ENCODE results near the gene PNCK. TPM values are rescaled to one million over a fixed set of nuclear protein-coding genes. Genes with fewer than 3 reads are reported as not detected.

The PNCK gene
- total RNA-seq, 1 experiment from 2014 or later, result 0.84 TPM

- Histone ChIP-seq H3K9ac (ENCODE audit: low read length) (no peak overlapping the region), H3K4me2 (ENCODE audit: low read length) (no peak overlapping the region), H3K27me3 (ENCODE audit: insufficient read depth, low read length) (no peaks in the 10 kb centered on the region), H3K9me2 (ENCODE audit: insufficient read depth) (no peaks in the 10 kb centered on the region), H4K20me1 (ENCODE audit: insufficient read depth) (no peaks in the 10 kb centered on the region), H3K4me3 (replicated peaks in 1 of 2; ENCODE audit: low read depth in 1 of 2, low read length in 2 of 2) (no peak overlapping the region), H2AFZ (ENCODE audit: low read depth, low read length, poor library complexity, severe bottlenecking) (no peak overlapping the region), H3K27ac (ENCODE audit: low read depth, low read length) (no peak overlapping the region), H3K79me2 (ENCODE audit: insufficient read depth, low read length) (no peaks in the 10 kb centered on the region), H3K4me1 (ENCODE audit: control insufficient read depth in 1 of 2, insufficient read depth in 2 of 2, low read length in 2 of 2) (no peaks in the 10 kb centered on the region), H3K36me3 (ENCODE audit: control insufficient read depth in 1 of 2, insufficient read depth in 2 of 2, low read length in 2 of 2) (no peaks in the 10 kb centered on the region), H3K9me3 (ENCODE audit: control insufficient read depth in 1 of 2, insufficient read depth in 1 of 2, low read depth in 1 of 2, low read length in 2 of 2) (no peaks in the 10 kb centered on the region)
- ChIA-PET CTCF (no interaction called here), POLR2A (no interaction called here), RAD21 (ENCODE audit: low non-redundant PET in 1 of 2, low total read pairs in 2 of 2, uncharacterized antibody in 2 of 2, unreplicated experiment in 2 of 2) (interaction anchor here in 1 of 2 experiments (0.6 kb wide), 1 partner anchor 32 kb away, joined by 3 read pairs; no protein-coding TSS in a partner anchor)
- DNase-seq (ENCODE audit: low read depth, low spot score) (no peak), ATAC-seq (no peak)
- intact Hi-C loops (cut with micrococcal nuclease), result no loop called here
- TF ChIP-seq CEBPB (IDR thresholded peaks at IDR 0.05; ENCODE audit: low read depth) (no peak), ZFX (IDR thresholded peaks at IDR 0.05) (no peak), ZNF274 (IDR thresholded peaks at IDR 0.05; ENCODE audit: low read depth, low read length) (no peak), CBX3 (IDR thresholded peaks at IDR 0.05; ENCODE audit: low read depth) (no peak), ELF1 (IDR thresholded peaks at IDR 0.05; ENCODE audit: borderline replicate concordance, low read depth) (no peak), POLR2A (IDR thresholded peaks at IDR 0.05; ENCODE audit: borderline replicate concordance, extremely low read depth, insufficient read depth, insufficient read length) (no peak), YY1 (IDR thresholded peaks at IDR 0.05; ENCODE audit: extremely low read depth, insufficient replicate concordance, low read depth, low read length) (no peak), SP1 (IDR thresholded peaks at IDR 0.05; ENCODE audit: low read depth) (no peak), JUND (IDR thresholded peaks at IDR 0.05) (no peak), EZH2 (IDR thresholded peaks at IDR 0.05) (no peak)
- TF ChIP-seq, protein P1, sequence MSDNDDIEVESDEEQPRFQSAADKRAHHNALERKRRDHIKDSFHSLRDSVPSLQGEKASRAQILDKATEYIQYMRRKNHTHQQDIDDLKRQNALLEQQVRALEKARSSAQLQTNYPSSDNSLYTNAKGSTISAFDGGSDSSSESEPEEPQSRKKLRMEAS (IDR thresholded peaks at IDR 0.05), result no peak
- TF ChIP-seq, protein P2, sequence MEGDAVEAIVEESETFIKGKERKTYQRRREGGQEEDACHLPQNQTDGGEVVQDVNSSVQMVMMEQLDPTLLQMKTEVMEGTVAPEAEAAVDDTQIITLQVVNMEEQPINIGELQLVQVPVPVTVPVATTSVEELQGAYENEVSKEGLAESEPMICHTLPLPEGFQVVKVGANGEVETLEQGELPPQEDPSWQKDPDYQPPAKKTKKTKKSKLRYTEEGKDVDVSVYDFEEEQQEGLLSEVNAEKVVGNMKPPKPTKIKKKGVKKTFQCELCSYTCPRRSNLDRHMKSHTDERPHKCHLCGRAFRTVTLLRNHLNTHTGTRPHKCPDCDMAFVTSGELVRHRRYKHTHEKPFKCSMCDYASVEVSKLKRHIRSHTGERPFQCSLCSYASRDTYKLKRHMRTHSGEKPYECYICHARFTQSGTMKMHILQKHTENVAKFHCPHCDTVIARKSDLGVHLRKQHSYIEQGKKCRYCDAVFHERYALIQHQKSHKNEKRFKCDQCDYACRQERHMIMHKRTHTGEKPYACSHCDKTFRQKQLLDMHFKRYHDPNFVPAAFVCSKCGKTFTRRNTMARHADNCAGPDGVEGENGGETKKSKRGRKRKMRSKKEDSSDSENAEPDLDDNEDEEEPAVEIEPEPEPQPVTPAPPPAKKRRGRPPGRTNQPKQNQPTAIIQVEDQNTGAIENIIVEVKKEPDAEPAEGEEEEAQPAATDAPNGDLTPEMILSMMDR (IDR thresholded peaks at IDR 0.05 in 2 of 3, conservative IDR thresholded peaks at IDR 0.05 in 1 of 3; ENCODE audit: borderline replicate concordance in 1 of 3, insufficient read depth in 1 of 3, low read depth in 2 of 3, low read length in 2 of 3), result no peak
- no TSS peak for BruUV-seq (replicated peaks)
These were observed 38.2 kb downstream of the PNCK start for GRCh38 chrX:153635388-153635787.
